HepG2 (cell line): ENCODE results near the gene GLIS2. TPM values are rescaled to one million over a fixed set of nuclear protein-coding genes. Genes with fewer than 3 reads are reported as not detected.
A peak's percentile ranks its signal among the peaks of the same experiment; 100 is the strongest.

ENCODE experiments used
- ARNT2 ChIP-seq: sonication (generic); formaldehyde crosslinking; IDR thresholded peaks from 2 replicates; pipeline ENCODE4 v1.8.0; 2022; ENCODE audit warnings: mild to moderate bottlenecking, low read depth, missing genetic modification reagents, moderate library complexity
- BATF2 ChIP-seq: sonication (generic); formaldehyde crosslinking; IDR thresholded peaks from 2 replicates; pipeline ENCODE4 v1.8.0; 2022; ENCODE audit warnings: mild to moderate bottlenecking, missing genetic modification reagents, moderate library complexity
- GLI4 ChIP-seq: sonication (generic); formaldehyde crosslinking; IDR thresholded peaks from 2 replicates; pipeline ENCODE4 v1.5.1; 2020; ENCODE audit warnings: missing genetic modification reagents, mild to moderate bottlenecking, moderate library complexity, borderline replicate concordance
- KAT2B ChIP-seq: fragments of 150-350 bp; IDR thresholded peaks from 2 replicates; pipeline ENCODE4 v1.6.1; 2014; ENCODE audit warnings: low read depth, low read length, borderline replicate concordance
- NCOA5 ChIP-seq: sonication (generic); formaldehyde crosslinking; IDR thresholded peaks from 2 replicates; pipeline ENCODE4 v1.4.0; 2020; ENCODE audit warnings: missing genetic modification reagents
- NFKB2 ChIP-seq: sonication (generic); formaldehyde crosslinking; IDR thresholded peaks from 2 replicates; pipeline ENCODE4 v1.4.0; 2020; ENCODE audit warnings: missing genetic modification reagents, borderline replicate concordance
- PBX2 ChIP-seq: IDR thresholded peaks from 2 replicates; pipeline ENCODE4 v1.6.1; 2016; ENCODE audit warnings: control low read depth
- PTBP1 ChIP-seq: fragments of 200-400 bp; formaldehyde crosslinking; IDR thresholded peaks from 2 replicates; pipeline ENCODE4 v1.6.1; 2018; ENCODE audit warnings: low read length, low read depth; ENCODE audit not compliant: poor library complexity, severe bottlenecking
- RBFOX2 ChIP-seq: fragments of 200-400 bp; formaldehyde crosslinking; IDR thresholded peaks from 2 replicates; pipeline ENCODE4 v1.6.1; 2017; ENCODE audit warnings: low read depth, mild to moderate bottlenecking, low read length
- RCOR2 ChIP-seq: IDR thresholded peaks from 2 replicates; pipeline ENCODE4 v1.6.1; 2016; ENCODE audit warnings: missing biosample characterization, missing genetic modification reagents
- SATB2 ChIP-seq: sonication (generic); formaldehyde crosslinking; IDR thresholded peaks from 2 replicates; pipeline ENCODE4 v1.5.0; 2020; ENCODE audit warnings: missing genetic modification reagents
- SETDB1 ChIP-seq: sonication (generic); formaldehyde crosslinking; IDR thresholded peaks from 2 replicates; pipeline ENCODE4 v1.5.1; 2020; ENCODE audit warnings: missing genetic modification reagents, mild to moderate bottlenecking, borderline replicate concordance
- TAF15 ChIP-seq: fragments of 200-400 bp; formaldehyde crosslinking; IDR thresholded peaks from one replicate; pipeline ENCODE4 v1.6.1; 2018; ENCODE audit warnings: mild to moderate bottlenecking, low read depth, low read length; ENCODE audit not compliant: poor library complexity, severe bottlenecking
- ZBTB2 ChIP-seq: sonication (generic); formaldehyde crosslinking; IDR thresholded peaks from 2 replicates; pipeline ENCODE4 v1.8.0; 2022; ENCODE audit warnings: low read depth, missing genetic modification reagents
- ZBTB39 ChIP-seq: sonication (generic); formaldehyde crosslinking; IDR thresholded peaks from 2 replicates; pipeline ENCODE4 v1.5.0; 2020; ENCODE audit warnings: missing genetic modification reagents
- ZBTB4 ChIP-seq: sonication (generic); formaldehyde crosslinking; IDR thresholded peaks from 2 replicates; pipeline ENCODE4 v1.4.0; 2020; ENCODE audit warnings: missing genetic modification reagents, mild to moderate bottlenecking, borderline replicate concordance
- ZFP1 ChIP-seq: IDR thresholded peaks from 2 replicates; pipeline ENCODE4 v1.6.1; 2016
- ZNF597 ChIP-seq: sonication (generic); formaldehyde crosslinking; IDR thresholded peaks from 2 replicates; pipeline ENCODE4 v1.5.0; 2020; ENCODE audit warnings: missing genetic modification reagents
- ZNF850 ChIP-seq: sonication (generic); formaldehyde crosslinking; conservative IDR thresholded peaks from 2 replicates; pipeline ENCODE4 v1.9.0; 2021; ENCODE audit warnings: mild to moderate bottlenecking, missing genetic modification reagents
- polyA plus RNA-seq, 8 experiments: library from polyadenylated mRNA; depleted of rRNA in 3 of 8; stranded (reverse) in 7 of 8; unstranded in 1 of 8; fragments of >200 nt; fragmentation: Illumina TruSeq in 4 of 8; extraction: Trizol in 4 of 8; gene quantifications; 2 replicates each; pipeline versions ENCODE4 v1.2.1 to v1.2.3, GENCODE V29; 2011 to 2016; ENCODE audit warnings: low read depth in 4 of 8, missing spikeins in 1 of 8, mixed read lengths in 1 of 8; ENCODE audit not compliant: insufficient read depth in 1 of 8
- total RNA-seq, 5 experiments: library from RNA; depleted of rRNA; stranded (reverse); fragments of >200 nt; fragmentation: Illumina TruSeq; extraction: Trizol; gene quantifications; 2 replicates each; pipeline ENCODE4 v1.2.3, GENCODE V29; 2016; ENCODE audit warnings: low read depth in 1 of 5

GLIS2 gene
- total and polyA plus RNA-seq, 2 of the 13 experiments (the other 11 are each of a cell fraction or from before 2014, with no cell fraction given), result 0.28 to 0.29 TPM

- no peak for TF ChIP-seq ZBTB4
- no peak for TF ChIP-seq NCOA5 (CRISPR knock-in tag)
- no peak for TF ChIP-seq ZFP1 (CRISPR knock-in tag)
- TF ChIP-seq ZNF597 (CRISPR knock-in tag), result no peak
- TF ChIP-seq SATB2, result no peak
- no peak for TF ChIP-seq KAT2B
- TF ChIP-seq ARNT2 (CRISPR knock-in tag), result no peak
- no peak for TF ChIP-seq BATF2 (CRISPR knock-in tag)
- TF ChIP-seq ZBTB2 (CRISPR knock-in tag), result 0 out of 2 replicates have a peak, but pooled peaks have one; percentile 30
- TF ChIP-seq TAF15, result no peak
- no peak for TF ChIP-seq PTBP1
- no peak for TF ChIP-seq NFKB2 (CRISPR knock-in tag)
- no peak for TF ChIP-seq ZNF850 (CRISPR knock-in tag)
- TF ChIP-seq GLI4 (CRISPR knock-in tag), result no peak
- 0 out of 2 replicates have a peak, but pooled peaks have one; percentile 6 for TF ChIP-seq ZBTB39 (CRISPR knock-in tag)
- TF ChIP-seq RCOR2 (CRISPR knock-in tag), result no peak
- TF ChIP-seq SETDB1 (CRISPR knock-in tag), result no peak
- TF ChIP-seq PBX2 (CRISPR knock-in tag), result no peak
- TF ChIP-seq RBFOX2, result peak; percentile 18; the same call in 1 of the 2 replicates
Observed at GRCh38 chr16:4272114-4272956, 43.5 kb upstream of the GLIS2 start (continued).
